ENCODE data around the gene ARRDC5.

DNA sequence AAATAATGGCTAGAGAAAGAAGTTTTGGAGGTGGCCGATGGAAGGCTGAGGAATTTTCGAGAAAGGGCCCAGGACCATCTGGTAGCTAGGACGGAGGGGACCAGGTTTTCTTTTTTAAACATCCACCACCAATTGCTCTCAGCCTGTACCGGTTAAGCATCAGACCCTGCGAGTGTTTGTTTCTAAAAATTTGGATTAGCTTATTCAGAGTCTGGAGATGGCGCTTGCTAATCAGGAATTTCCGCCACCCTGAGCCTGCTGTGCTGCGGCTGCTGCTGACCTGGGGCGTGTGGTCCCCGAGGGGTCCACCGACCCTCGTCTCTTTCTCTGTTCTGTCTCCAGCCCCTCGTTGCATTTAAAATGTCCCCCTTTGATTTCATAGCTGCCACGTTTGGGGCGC lies 8.6 kb upstream of the ARRDC5 start:
- TF ChIP-seq, protein P1, sequence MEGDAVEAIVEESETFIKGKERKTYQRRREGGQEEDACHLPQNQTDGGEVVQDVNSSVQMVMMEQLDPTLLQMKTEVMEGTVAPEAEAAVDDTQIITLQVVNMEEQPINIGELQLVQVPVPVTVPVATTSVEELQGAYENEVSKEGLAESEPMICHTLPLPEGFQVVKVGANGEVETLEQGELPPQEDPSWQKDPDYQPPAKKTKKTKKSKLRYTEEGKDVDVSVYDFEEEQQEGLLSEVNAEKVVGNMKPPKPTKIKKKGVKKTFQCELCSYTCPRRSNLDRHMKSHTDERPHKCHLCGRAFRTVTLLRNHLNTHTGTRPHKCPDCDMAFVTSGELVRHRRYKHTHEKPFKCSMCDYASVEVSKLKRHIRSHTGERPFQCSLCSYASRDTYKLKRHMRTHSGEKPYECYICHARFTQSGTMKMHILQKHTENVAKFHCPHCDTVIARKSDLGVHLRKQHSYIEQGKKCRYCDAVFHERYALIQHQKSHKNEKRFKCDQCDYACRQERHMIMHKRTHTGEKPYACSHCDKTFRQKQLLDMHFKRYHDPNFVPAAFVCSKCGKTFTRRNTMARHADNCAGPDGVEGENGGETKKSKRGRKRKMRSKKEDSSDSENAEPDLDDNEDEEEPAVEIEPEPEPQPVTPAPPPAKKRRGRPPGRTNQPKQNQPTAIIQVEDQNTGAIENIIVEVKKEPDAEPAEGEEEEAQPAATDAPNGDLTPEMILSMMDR (IDR thresholded peaks at IDR 0.05; ENCODE audit: poor library complexity) = no peak
- TF ChIP-seq EZH2 (IDR thresholded peaks at IDR 0.05; ENCODE audit: borderline replicate concordance) = no peak

Measured in hepatocyte (in vitro differentiated cells).